T47D (cell line): ENCODE data around the gene CFAP54.

Experiments used
- DNase-seq, 2 experiments: peaks; one replicate each; pipeline versions ENCODE4 v3.0.0 to v3.0.0-alpha.2; 2011 to 2012; ENCODE audit warnings: low read depth in 1 of 2, low spot score in 1 of 2
- JUND ChIP-seq: IDR thresholded peaks from 2 replicates; pipeline ENCODE4 v1.6.1; 2012; ENCODE audit warnings: low read depth
- in situ Hi-C: cut with HindIII; loops from 2 replicates; pipeline ENCODE4 v1.10.0; 2016; ENCODE audit warnings: low sequenced_read_pairs, low pct_unique_long_range_greater_than_20kb

CFAP54 gene

GRCh38 chr12:96811083-96811482, 321.7 kb downstream of the CFAP54 start:
- in situ Hi-C loops: no loop called here
- TF ChIP-seq JUND: no peak
- peak in 1 of 2 experiments; percentile 46 for DNase-seq

GRCh38 chr12:96812153-96812552, 322.8 kb downstream of the CFAP54 start:
- no peak for DNase-seq
- in situ Hi-C loops: no loop called here
- TF ChIP-seq JUND: no peak

GRCh38 chr12:96814200-96814599, 324.8 kb downstream of the CFAP54 start:
- in situ Hi-C loops: no loop called here
- TF ChIP-seq JUND: no peak
- no peak for DNase-seq

GRCh38 chr12:96821592-96821991, 332.2 kb downstream of the CFAP54 start:
- in situ Hi-C loops: no loop called here
- DNase-seq: no peak
- no peak for TF ChIP-seq JUND

- in situ Hi-C loops: no loop called here
- no peak for TF ChIP-seq JUND
- DNase-seq: no peak
Measured at GRCh38 chr12:96822641-96823040, 333.3 kb downstream of the CFAP54 start.

- TF ChIP-seq JUND: no peak
- DNase-seq: no peak
- in situ Hi-C loops: no loop called here
Measured at GRCh38 chr12:96824074-96824837, 334.9 kb downstream of the CFAP54 start.

- in situ Hi-C loops: no loop called here
- no peak for DNase-seq
Measured at GRCh38 chr12:96824838-96825236, 335.5 kb downstream of the CFAP54 start.

GRCh38 chr12:96828169-96828789, 338.9 kb downstream of the CFAP54 start:
- in situ Hi-C loops: no loop called here
- TF ChIP-seq JUND: no peak
- DNase-seq: peak in 1 of 2 experiments; percentile 14

More at GRCh38 chr12:96824838-96825236, 335.5 kb downstream of the CFAP54 start:
- TF ChIP-seq JUND: no peak

- TF ChIP-seq JUND: no peak
- DNase-seq: no peak
- in situ Hi-C loops: no loop called here
Measured at GRCh38 chr12:96829354-96829753, 340.0 kb downstream of the CFAP54 start.

GRCh38 chr12:96831346-96831745, 342.0 kb downstream of the CFAP54 start:
- no peak for TF ChIP-seq JUND
- in situ Hi-C loops: no loop called here
- no peak for DNase-seq

- TF ChIP-seq JUND: no peak
- DNase-seq: no peak
- in situ Hi-C loops: no loop called here
Measured at GRCh38 chr12:96846293-96846692, 356.9 kb downstream of the CFAP54 start.

- in situ Hi-C loops: no loop called here
- no peak for TF ChIP-seq JUND
- no peak for DNase-seq
Measured at GRCh38 chr12:96850676-96851075, 361.3 kb downstream of the CFAP54 start.

GRCh38 chr12:96858162-96858561, 368.8 kb downstream of the CFAP54 start:
- TF ChIP-seq JUND: no peak
- no peak for DNase-seq
- in situ Hi-C loops: no loop called here

- no peak for TF ChIP-seq JUND
- in situ Hi-C loops: no loop called here
- no peak for DNase-seq
Measured at GRCh38 chr12:96861656-96862055, 372.3 kb downstream of the CFAP54 start.
